Activated T-cell treated with anti-CD3 and anti-CD28 coated beads for 4 hours (primary cell): ENCODE results near the gene PSMB3.
"Not testable (repeated sequence)": the region's sequence is repeated elsewhere in the genome, so short reads cannot be mapped to it uniquely, and the experiment has no call there.

Experiments used
- DNase-seq: peaks from one replicate; pipeline ENCODE4 v3.0.0-alpha.2; 2020

PSMB3 gene

DNA sequence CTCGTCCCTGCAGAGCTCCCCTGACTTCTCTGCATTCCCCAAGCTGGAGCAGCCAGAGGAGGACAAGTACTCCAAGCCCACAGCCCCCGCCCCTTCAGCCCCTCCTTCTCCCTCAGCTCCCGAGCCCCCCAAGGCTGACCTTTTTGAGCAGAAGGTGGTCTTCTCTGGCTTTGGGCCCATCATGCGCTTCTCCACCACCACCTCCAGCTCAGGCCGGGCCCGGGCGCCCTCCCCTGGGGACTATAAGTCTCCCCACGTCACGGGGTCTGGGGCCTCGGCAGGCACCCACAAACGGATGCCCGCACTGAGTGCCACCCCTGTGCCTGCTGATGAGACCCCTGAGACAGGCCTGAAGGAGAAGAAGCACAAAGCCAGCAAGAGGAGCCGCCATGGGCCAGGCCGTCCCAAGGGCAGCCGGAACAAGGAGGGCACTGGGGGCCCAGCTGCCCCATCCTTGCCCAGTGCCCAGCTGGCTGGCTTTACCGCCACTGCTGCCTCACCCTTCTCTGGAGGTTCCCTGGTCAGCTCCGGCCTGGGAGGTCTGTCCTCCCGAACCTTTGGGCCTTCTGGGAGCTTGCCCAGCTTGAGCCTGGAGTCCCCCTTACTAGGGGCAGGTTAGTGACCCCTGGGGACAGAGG lies 36.1 kb upstream of the PSMB3 start:
- no peak for DNase-seq

- no peak for DNase-seq
Measured at GRCh38 chr17:38717139-38717745, 35.3 kb upstream of the PSMB3 start.

- DNase-seq = no peak
Measured at GRCh38 chr17:38719289-38719942, 33.1 kb upstream of the PSMB3 start.

DNA sequence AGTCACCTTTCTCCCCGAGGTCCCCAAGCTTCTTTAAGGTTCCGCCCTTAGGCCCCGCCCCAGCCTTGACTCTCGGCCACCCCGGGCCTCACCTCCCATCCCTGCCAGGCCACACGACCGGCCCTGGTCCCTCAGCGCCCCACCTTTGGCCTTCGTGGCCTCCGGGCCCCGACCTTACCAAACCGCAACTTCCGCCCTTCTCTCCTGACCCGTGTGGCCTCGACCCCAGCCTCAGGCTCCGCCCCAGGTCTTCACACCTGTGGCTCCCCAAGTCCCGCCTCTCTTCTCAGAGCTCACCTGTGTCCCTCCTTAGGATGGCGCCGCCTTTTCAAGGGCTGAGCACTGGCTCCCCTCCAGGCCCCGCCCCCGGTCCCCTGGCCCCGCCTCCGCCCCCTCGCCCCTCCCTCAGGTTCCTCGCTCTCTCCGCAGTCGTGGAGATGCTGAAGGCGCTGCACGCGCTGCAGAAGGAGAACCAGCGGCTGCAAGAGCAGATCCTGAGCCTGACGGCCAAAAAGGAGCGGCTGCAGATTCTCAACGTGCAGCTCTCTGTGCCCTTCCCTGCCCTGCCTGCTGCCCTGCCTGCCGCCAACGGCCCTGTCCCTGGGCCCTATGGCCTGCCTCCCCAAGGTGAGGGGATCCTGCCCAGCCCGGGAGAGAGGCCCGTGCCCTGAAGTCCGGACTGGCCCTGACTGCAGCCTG lies 32.4 kb upstream of the PSMB3 start:
- DNase-seq = no peak

DNA sequence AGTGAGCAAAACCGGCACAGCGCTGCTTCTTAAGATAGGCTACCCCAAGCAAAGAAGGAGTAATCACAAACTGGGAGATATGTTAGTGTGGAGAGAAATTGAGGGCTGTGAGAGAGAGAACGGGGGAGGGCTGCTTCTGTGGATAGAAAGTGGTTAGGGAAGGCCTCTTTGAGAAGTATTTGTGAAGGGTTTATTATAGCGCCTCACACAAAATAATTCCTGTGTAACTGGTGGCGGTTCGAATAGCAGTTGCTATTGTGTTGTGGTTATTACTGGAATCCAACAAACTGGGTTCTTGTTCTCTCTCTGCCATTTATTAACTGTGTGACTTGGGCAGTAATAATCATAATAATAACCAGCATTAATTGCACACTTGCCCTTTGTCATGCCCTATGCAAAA lies 31.6 kb upstream of the PSMB3 start:
- no peak for DNase-seq

GRCh38 chr17:38721802-38722201 lies 30.7 kb upstream of the PSMB3 start:
- DNase-seq = no peak

GRCh38 chr17:38724337-38724988 lies 28.1 kb upstream of the PSMB3 start:
- DNase-seq = no peak

GRCh38 chr17:38725066-38725465 lies 27.5 kb upstream of the PSMB3 start:
- no peak for DNase-seq

DNA sequence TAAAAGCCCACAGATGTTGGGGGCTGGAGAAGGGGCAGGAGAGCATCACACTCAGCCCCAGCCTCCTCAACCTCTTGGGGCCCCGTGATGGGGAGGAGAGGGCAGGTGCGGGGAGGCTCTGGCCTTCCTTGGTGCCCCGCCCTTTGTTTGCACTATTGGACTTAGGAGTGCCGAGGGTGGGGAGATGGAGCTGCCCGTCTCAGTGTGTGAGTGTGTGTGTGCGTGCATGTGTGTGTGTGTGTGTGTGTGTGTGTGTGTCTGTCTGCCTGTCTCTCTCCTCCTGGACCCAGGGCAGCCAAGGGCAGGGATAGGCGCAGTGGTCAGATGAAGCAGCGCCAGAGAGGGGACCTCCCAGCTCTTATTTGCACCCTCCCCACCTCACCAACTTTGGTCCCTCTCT lies 26.4 kb upstream of the PSMB3 start:
- DNase-seq = not testable (repeated sequence)

DNA sequence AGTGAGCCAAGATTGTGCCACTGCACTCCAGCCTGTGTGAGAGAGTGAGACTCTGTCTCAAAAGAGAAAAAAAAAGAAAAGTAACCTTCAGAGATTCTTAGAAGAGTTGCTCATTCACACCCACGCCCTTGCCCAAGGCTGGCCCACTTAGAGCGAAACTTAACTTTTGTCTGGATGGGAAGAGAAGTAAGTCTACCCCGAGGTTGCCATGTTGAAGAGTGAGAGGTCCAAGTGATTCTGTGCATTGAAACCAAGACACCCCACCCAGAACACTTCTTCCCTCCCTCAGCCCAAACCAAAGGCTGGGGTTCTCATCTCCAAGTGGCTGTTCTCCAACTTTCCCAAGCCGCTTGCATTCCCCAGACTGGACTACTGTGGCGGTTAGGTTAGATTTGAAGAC lies 24.8 kb upstream of the PSMB3 start:
- DNase-seq = peak; percentile 70

DNA sequence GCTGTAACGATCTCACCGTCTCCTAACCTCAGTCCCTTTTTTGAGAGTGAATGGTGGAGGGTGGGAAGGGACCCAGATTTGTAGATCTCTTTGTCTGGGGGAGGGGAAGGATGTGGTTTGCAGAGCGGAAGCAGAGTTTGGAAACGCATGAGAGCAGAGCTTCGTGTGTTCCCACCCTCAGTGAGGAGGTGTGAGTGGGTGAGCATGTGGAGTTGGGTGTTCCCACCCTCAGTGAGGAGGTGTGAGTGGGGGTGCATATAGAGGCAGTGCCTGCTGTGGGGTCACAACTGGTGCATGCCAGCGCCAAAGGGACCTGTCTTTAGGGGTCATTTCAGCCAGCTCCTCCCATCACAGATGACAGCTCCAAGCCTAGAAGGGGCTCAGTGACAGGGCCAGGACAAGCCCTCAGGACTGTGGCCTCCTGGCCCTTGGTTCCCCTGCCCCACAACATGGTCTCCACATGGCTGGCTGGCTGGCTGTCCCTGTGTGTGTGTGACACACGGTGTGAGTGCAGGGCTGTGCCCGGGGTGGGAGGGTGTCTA lies 24.2 kb upstream of the PSMB3 start:
- peak; percentile 76 for DNase-seq

DNA sequence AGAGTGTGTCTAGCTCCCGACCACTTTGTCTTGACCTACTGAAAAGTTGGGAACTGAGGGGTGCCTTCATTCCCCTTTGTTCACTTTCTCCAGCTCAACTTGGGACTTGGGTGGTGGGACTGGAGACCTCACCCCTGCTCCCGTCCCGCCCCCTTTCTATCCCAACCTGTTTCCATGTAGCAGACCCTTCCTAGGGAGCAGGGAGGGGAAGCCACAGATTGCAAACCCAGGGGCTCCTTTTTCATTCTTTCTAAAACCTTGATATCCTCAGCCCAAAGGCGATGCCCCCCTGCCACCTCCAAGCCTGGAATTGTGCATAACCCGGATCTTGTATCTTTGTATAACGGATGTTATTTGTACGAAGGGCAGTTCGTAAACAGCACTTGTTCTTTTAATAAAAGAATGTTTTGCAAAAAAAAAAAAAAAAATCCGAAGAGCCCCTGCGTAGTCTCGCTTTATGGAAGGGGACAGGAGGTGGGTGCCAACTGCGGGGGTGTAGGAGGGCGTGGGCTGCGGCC lies 23.1 kb upstream of the PSMB3 start:
- DNase-seq = no peak

DNA sequence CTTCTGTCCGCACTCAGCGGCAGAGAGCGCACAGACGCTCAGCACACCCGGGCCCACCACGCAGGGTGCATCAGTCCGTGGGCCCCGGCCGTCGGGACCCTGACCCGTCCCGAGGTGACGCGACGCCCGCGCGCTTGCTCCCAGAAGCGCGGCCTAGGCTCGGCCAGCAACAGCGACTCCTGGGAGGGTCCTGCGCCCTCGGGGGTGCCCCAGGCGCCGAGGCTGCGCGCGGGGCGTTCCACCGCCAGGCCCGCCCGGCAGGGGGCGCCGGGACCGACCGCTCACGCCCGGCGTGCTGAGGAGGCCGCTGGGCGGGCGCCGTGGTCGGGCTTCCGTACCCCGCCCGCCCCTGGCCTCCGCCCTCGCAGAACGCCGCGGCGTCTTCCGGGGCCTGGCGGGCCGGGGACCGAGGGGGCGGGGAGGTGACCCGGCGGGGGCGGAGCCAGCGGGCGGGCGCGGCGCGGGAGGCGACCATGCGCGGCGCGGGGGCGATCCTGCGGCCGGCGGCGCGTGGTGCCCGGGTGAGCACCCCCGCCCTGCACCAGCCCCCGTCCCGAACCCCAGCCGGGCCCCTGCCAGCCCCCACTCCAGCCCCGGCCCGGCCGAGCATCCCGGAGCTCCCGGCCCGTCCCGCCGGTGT lies 22.5 kb upstream of the PSMB3 start, which contains the start of gene CISD3:
Gene CISD3, plus strand, starts transcription at position 456 of the 640 bp plus-strand sequence. Its CDS starts 18 bp downstream, at position 474.
- peak; percentile 77 for DNase-seq

- DNase-seq = no peak
Measured at GRCh38 chr17:38730526-38731379, 21.8 kb upstream of the PSMB3 start.

- no peak for DNase-seq
Measured at GRCh38 chr17:38731526-38732294, 20.8 kb upstream of the PSMB3 start.

- no peak for DNase-seq
Measured at GRCh38 chr17:38732376-38733281, 19.9 kb upstream of the PSMB3 start.

DNA sequence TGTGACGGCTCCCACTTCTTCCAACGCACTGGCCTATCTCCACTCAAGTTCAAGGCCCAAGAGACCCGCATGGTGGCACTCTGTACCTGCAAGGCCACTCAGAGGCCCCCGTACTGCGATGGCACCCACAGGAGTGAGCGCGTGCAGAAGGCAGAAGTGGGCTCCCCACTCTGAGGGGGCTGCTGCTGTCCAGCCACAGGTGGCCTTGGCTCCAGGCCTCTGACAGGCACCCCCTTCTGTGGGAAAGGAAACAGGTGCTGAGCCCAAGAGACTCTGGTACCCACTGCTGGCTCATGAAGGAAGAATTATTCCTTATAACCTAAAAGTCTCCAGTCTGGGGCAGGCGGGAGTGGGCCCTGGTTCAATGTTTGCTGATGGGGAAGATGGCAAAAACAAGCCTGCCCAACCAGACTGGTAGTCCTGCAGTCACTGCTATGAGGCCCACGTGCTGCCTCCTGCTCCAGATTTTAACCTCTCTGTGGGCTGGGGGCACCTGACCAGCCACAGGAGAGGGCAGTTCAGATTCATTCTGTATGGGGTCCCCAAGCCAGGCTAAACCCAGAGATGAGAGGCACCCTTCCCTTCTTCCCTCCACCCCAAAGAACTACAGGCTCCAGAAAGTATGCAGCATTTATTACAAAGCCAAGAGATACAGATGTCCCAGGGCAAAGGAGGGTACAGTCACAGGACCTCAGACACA lies 19.1 kb upstream of the PSMB3 start:
- DNase-seq = no peak
